M059J (cell line): Measurements from ENCODE around the gene ACY1. TPM values are rescaled to one million over a fixed set of nuclear protein-coding genes. Genes with fewer than 3 reads are reported as not detected.
"Not testable (repeated sequence)": the region's sequence is repeated elsewhere in the genome, so short reads cannot be mapped to it uniquely, and the experiment has no call there.

Experiments used
- DNase-seq: peaks from one replicate; pipeline ENCODE4 v3.0.0-alpha.2; 2012; ENCODE audit warnings: low read depth
- total RNA-seq: library from RNA; depleted of rRNA; stranded (reverse); fragments of >200 nt; shearing (Covaris generic); gene quantifications from 2 replicates; pipeline ENCODE4 v1.2.3, GENCODE V29; 2014; rRNA removed

The ACY1 gene
- total RNA-seq, 1 experiment from 2014 or later = 29.4 TPM

GRCh38 chr3:52024765-52025452 is 41.6 kb downstream of the ACY1 start:
- no peak for DNase-seq

GRCh38 chr3:52025453-52025852 is 42.1 kb downstream of the ACY1 start:
- no peak for DNase-seq

GRCh38 chr3:52026041-52026440 is 42.7 kb downstream of the ACY1 start:
- no peak for DNase-seq

GRCh38 chr3:52028572-52028971 is 45.2 kb downstream of the ACY1 start:
- no peak for DNase-seq

- no peak for DNase-seq
These were observed 45.7 kb downstream of the ACY1 start for GRCh38 chr3:52029053-52029452.

- DNase-seq = no peak
These were observed 46.2 kb downstream of the ACY1 start for GRCh38 chr3:52029535-52029934.

GRCh38 chr3:52030714-52031310 is 47.5 kb downstream of the ACY1 start:
- DNase-seq = no peak

GRCh38 chr3:52031896-52032295 is 48.6 kb downstream of the ACY1 start:
- no peak for DNase-seq

GRCh38 chr3:52032702-52033408 is 49.5 kb downstream of the ACY1 start:
- no peak for DNase-seq

GRCh38 chr3:52033748-52034147 is 50.4 kb downstream of the ACY1 start:
- not testable (repeated sequence) for DNase-seq

GRCh38 chr3:52034212-52034611 is 50.9 kb downstream of the ACY1 start:
- no peak for DNase-seq

GRCh38 chr3:52034651-52035050 is 51.3 kb downstream of the ACY1 start:
- no peak for DNase-seq

- no peak for DNase-seq
These were observed 52.9 kb downstream of the ACY1 start for GRCh38 chr3:52036222-52036694.

GRCh38 chr3:52036829-52037228 is 53.5 kb downstream of the ACY1 start:
- no peak for DNase-seq

- DNase-seq = no peak
These were observed 54.0 kb downstream of the ACY1 start for GRCh38 chr3:52037291-52037690.

- DNase-seq = peak; percentile 73
These were observed 54.9 kb downstream of the ACY1 start for GRCh38 chr3:52038227-52038626.

Other genes with a start within 250 kb of the ACY1 start
- not detected in 2 replicates for gene IQCF6, start 204.3 kb upstream of the ACY1 start, total RNA-seq
- not detected in 2 replicates for gene IQCF2, start 121.9 kb upstream of the ACY1 start, total RNA-seq
- gene IQCF5, start 107.9 kb upstream of the ACY1 start, total RNA-seq = not detected in 2 replicates
- gene IQCF1, start 80.2 kb upstream of the ACY1 start, total RNA-seq = not detected in 2 replicates
- 22.2 and 26.3 TPM in 2 replicates for gene RRP9, start 41.6 kb upstream of the ACY1 start, total RNA-seq
- gene PARP3, start 41.2 kb upstream of the ACY1 start, total RNA-seq = 12.3 and 15.9 TPM in 2 replicates
- 0.02 TPM in 1 of 2 replicates, not detected in the other for gene GPR62, start 28.2 kb upstream of the ACY1 start, total RNA-seq
- gene PCBP4, start 16.1 kb upstream of the ACY1 start, total RNA-seq = 14.7 and 45.1 TPM in 2 replicates
- 10.6 and 14.4 TPM in 2 replicates for gene ABHD14B, start 9.5 kb upstream of the ACY1 start, total RNA-seq
- 9.9 and 17.8 TPM in 2 replicates for gene ABHD14A, start 8.5 kb upstream of the ACY1 start, total RNA-seq
- 590 and 1,001 TPM in 2 replicates for gene RPL29, start 12.4 kb downstream of the ACY1 start, total RNA-seq
- 9.6 and 14.0 TPM in 2 replicates for gene DUSP7, start 73.0 kb downstream of the ACY1 start, total RNA-seq
- gene POC1A, start 170.9 kb downstream of the ACY1 start, total RNA-seq = 7.6 and 10.7 TPM in 2 replicates
- 39.0 and 52.8 TPM in 2 replicates for gene ALAS1, start 214.6 kb downstream of the ACY1 start, total RNA-seq
- gene TLR9, start 242.1 kb downstream of the ACY1 start, total RNA-seq = not detected in 2 replicates